Activated naive CD8-positive, alpha-beta T cell treated with anti-CD3 and anti-CD28 coated beads for 36 hours (primary cell): Measurements from ENCODE around the gene C1QTNF9. TPM values are rescaled to one million over a fixed set of nuclear protein-coding genes. Genes with fewer than 3 reads are reported as not detected.
"Not testable (repeated sequence)": the region's sequence is repeated elsewhere in the genome, so short reads cannot be mapped to it uniquely, and the experiment has no call there.

Experiments
- DNase-seq: peaks from one replicate; pipeline ENCODE4 v3.0.0; 2021
- H3K27ac Mint-ChIP-seq: one replicate; pipeline ENCODE4 v1.8.0; 2022; ENCODE audit warnings: mild to moderate bottlenecking, moderate library complexity, mixed read lengths
- H3K27me3 Mint-ChIP-seq: one replicate; pipeline ENCODE4 v1.8.0; 2022; ENCODE audit warnings: mild to moderate bottlenecking, mixed read lengths
- H3K36me3 Mint-ChIP-seq: one replicate; pipeline ENCODE4 v1.8.0; 2021; ENCODE audit warnings: mild to moderate bottlenecking, mixed read lengths
- H3K4me1 Mint-ChIP-seq: one replicate; pipeline ENCODE4 v1.8.0; 2021; ENCODE audit warnings: mixed read lengths
- H3K4me3 Mint-ChIP-seq: one replicate; pipeline ENCODE4 v1.8.0; 2022; ENCODE audit warnings: mild to moderate bottlenecking, moderate library complexity, mixed read lengths
- H3K9me3 Mint-ChIP-seq: one replicate; pipeline ENCODE4 v1.8.0; 2022; ENCODE audit warnings: mixed read lengths
- total RNA-seq, 2 experiments: library from RNA; stranded (reverse); gene quantifications; one replicate each; pipeline ENCODE4 v1.2.3, GENCODE V29; 2021

The C1QTNF9 gene
- total RNA-seq, 2 experiments from 2014 or later = not detected

DNA sequence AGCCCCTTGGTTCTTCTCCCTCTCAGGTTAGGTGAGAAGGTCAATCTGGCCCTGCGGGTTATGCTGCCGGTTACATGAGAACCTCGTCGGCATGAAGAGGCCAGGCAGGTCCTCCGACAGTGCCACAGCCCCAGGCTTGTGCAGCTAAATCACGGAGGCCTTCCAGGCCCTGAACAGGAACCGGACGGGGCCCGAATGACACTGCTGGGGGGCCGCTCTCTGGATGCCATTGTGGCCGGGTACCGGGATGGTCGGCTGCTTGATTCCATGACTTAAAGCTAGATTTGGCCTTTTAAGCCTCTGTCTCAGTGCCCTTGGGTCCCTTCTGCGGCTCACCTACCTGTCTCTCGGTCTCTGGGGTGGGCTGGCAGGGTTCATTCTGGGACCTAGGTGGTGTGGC, 48.4 kb downstream of the C1QTNF9 start:
- Mint-ChIP-seq H3K4me1 (no peaks in the 10 kb centered on the region), H3K27me3 (no peaks in the 10 kb centered on the region), H3K27ac (no peak overlapping the region), H3K36me3 (no peaks in the 10 kb centered on the region), H3K9me3 (no peaks in the 10 kb centered on the region), H3K4me3 (no peak overlapping the region)
- no peak for DNase-seq

DNA sequence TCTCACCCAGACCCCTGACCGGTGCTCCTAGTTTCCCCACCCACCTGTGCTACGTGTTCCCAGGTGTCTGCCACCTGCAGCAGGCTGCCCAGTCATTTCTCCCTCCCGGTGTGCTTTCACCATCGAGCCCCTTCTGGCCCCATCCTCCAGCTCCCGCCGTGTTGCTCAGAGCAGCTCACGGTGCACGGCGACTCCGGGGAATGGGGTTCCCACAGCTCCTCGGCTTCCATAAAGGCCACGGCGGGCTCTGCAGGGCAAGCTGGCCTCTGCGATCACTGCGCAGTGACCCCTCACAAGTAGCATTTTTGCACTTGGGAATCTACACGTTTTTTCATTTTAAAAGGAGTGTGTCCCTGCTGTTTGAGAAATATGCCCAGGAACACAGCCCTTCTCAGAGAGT, 49.5 kb downstream of the C1QTNF9 start:
- not testable (repeated sequence) for DNase-seq, H3K27me3 Mint-ChIP-seq, H3K4me3 Mint-ChIP-seq, H3K9me3 Mint-ChIP-seq, H3K4me1 Mint-ChIP-seq, H3K36me3 Mint-ChIP-seq, H3K27ac Mint-ChIP-seq

DNA sequence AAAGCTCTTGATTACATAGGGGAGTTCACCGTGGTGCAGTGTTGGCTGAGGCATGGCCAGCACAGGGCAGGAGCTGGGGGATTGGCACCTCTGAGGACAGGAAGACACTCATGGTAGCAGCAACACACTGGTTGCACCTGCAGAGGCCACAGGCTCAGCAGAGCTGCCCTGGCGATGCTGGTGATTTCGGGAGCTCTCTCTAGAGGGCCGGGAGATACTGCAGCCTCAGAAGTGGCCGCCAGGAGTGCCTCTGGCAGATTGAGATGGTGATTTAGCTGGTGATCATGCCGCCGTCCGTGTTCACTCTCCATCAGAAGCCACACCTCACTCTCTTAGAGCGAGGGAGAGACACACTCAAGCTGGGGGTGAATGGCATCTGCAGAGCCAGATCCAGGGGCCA, 49.9 kb downstream of the C1QTNF9 start:
- H3K27me3 Mint-ChIP-seq, H3K27ac Mint-ChIP-seq, H3K36me3 Mint-ChIP-seq, DNase-seq, H3K4me3 Mint-ChIP-seq, H3K4me1 Mint-ChIP-seq, H3K9me3 Mint-ChIP-seq: not testable (repeated sequence)

DNA sequence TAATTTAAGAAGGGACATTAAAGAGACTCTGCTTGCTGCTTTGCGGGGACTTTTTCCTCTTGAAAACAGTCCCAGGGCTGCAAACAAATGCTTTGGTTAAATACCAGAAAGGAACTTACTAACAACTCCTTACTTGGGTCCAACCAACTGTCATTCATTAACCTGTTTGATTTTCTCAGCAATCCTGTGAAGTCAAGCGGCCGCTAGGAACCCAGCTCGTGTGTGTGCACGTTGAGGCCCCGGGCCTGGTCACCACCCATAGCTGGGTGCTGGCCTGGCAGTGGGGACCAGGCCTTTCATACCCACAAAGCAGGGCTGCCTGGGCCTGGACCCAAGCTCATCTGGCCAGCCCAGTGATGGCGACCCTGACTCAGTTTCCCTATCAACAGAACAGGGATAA, 50.7 kb downstream of the C1QTNF9 start:
- no peak overlapping the region for H3K4me3 Mint-ChIP-seq
- no peak for DNase-seq
- H3K36me3 Mint-ChIP-seq = no peaks in the 10 kb centered on the region
- H3K27me3 Mint-ChIP-seq = no peaks in the 10 kb centered on the region
- H3K9me3 Mint-ChIP-seq = no peaks in the 10 kb centered on the region
- H3K4me1 Mint-ChIP-seq = no peaks in the 10 kb centered on the region
- H3K27ac Mint-ChIP-seq = no peak overlapping the region

DNA sequence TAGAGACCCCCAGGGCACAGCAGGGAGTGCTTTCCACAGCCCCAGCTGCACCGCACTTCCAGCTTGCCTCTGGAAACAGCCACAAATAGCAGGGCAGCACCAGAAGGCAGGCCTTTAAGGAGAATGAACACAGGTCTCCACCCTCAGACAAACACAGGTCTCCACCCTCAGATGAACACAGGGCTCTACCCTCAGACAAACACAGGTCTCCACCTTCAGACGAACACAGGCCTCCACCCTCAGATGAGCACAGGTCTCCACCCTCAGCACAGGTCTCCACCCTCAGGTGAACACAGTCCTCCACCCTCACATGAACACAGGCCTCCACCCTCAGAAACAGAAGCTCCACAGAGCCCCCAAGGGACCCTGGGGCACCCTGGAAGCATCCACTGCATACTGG, 51.7 kb downstream of the C1QTNF9 start:
- no peak overlapping the region for H3K4me3 Mint-ChIP-seq
- H3K27me3 Mint-ChIP-seq = no peaks in the 10 kb centered on the region
- no peaks in the 10 kb centered on the region for H3K9me3 Mint-ChIP-seq
- no peak overlapping the region for H3K27ac Mint-ChIP-seq
- no peaks in the 10 kb centered on the region for H3K36me3 Mint-ChIP-seq
- no peaks in the 10 kb centered on the region for H3K4me1 Mint-ChIP-seq
- DNase-seq = no peak

DNA sequence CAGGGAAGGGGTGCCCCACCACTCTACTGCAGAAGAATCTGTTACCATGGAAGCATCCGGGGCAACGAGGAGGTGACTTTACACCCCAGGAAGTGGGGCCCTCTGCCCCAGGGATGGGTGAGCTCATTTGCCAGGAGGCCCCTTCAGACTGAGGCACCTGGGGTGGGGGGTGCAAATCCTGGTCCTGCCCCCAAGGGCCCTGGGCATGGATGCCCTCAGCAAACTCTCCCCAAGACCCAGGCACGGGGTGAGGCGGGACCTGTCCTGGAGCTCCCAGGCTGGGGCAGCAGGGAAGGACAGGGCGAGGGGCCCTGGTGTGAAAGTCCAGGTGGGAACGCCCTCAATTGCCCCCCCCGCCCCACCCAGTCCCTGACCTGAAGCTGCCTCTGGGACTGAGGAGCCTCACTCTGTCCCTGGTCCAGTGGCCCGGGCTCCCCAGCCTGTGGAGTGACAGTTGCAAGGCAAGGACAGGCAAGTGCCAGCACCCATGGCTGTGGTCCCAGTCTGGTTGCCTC, 52.5 kb downstream of the C1QTNF9 start:
- Mint-ChIP-seq H3K27ac (no peak overlapping the region), H3K36me3 (no peaks in the 10 kb centered on the region)

DNA sequence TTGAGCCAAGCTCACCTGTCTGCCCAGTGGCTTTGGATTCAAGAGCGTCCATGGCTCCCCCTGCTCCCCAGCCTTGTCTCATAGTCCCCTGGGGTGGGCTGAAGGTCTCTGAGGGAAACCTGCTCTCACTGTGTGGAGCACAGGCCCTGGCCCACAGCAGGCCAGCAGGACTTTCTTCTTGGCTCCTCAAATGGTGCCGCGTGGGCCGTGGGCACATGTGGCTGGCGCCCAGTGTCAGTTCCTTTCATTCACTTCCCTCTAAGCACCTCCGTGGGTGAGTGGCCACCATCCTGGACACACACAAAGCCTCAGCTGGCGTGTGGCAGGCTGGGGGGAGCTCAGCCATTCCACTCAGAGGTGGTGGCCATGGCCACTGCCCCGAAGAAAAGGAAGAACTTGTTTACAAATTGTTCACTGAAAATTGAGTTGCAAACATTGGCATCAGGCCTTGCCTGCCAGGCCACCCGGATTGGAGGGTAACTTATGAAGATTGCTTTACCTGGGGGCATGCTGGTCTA, 53.1 kb downstream of the C1QTNF9 start:
- DNase-seq = no peak
- Mint-ChIP-seq H3K27me3 (no peaks in the 10 kb centered on the region), H3K9me3 (no peaks in the 10 kb centered on the region), H3K4me1 (no peaks in the 10 kb centered on the region), H3K36me3 (no peaks in the 10 kb centered on the region), H3K4me3 (no peak overlapping the region), H3K27ac (no peak overlapping the region)

More for the DNA sequence above, 52.5 kb downstream of the C1QTNF9 start:
- H3K4me1 Mint-ChIP-seq = no peaks in the 10 kb centered on the region
- no peaks in the 10 kb centered on the region for H3K27me3 Mint-ChIP-seq
- no peaks in the 10 kb centered on the region for H3K9me3 Mint-ChIP-seq
- DNase-seq = no peak
- H3K4me3 Mint-ChIP-seq = no peak overlapping the region

DNA sequence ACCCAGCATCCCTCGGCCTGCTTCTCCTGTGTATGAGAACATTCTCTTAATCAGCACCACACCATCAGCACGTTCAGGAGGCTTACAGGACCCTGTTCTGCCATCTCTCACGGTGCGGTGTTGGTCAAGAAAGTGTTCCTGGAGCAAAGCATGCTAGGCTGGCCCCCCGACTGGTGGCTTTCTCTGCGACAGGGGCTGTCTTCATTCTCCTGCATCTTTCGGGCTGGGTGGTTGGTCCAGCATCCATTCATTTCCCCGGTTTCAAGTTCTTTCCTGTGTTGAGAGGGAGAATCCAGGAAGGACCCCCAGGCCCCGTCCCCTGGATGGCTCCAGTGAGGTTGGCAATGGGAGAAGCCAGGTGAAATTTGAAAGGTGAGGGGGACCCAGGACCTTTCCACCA, 55.8 kb downstream of the C1QTNF9 start:
- Mint-ChIP-seq H3K4me3 (no peak overlapping the region), H3K27me3 (no peaks in the 10 kb centered on the region), H3K36me3 (no peaks in the 10 kb centered on the region)

DNA sequence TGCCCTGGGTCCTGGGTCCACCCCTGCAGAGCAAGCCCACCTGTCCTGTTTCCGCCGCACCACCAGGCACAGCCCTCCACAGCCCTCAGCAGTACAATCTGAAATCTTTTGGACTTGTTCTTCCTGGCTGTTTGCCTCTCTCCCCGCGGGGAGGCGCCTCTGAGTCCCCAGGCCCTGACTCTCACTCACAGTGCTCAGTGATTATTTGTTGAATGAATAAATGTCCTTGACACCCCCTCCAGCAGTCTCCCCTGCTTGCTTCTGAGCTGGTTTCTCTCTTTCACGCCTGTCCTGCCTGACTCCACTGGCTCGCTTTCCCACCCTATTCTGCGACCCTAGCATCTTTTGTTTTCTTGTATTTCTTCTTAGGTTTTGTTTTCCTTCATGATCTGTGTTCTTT, 56.9 kb downstream of the C1QTNF9 start:
- H3K36me3 Mint-ChIP-seq, H3K27ac Mint-ChIP-seq, H3K9me3 Mint-ChIP-seq, H3K27me3 Mint-ChIP-seq, H3K4me3 Mint-ChIP-seq, DNase-seq, H3K4me1 Mint-ChIP-seq: not testable (repeated sequence)

More for the DNA sequence above, 55.8 kb downstream of the C1QTNF9 start:
- Mint-ChIP-seq H3K4me1 (no peaks in the 10 kb centered on the region), H3K9me3 (no peaks in the 10 kb centered on the region), H3K27ac (no peak overlapping the region)
- no peak for DNase-seq

DNA sequence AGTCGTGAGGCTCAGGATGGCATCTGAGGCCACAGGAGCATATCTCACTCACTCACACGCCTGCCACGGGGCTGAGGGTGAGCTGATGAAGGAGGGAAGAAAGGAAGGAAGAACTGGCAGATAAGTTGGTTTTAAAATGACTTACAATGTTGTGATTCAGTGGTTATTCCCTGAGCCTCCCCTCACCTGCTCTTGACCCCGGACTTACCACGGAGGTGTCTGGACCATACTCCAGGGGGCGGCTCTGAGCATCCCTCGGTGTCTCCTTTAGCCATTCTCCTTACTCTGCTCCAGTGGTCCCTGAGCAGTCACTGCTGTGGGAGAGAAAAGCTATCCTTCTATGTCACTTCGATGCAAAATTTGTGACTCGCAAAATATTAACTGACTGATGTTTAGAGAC, 61.9 kb downstream of the C1QTNF9 start:
- DNase-seq, H3K36me3 Mint-ChIP-seq, H3K27ac Mint-ChIP-seq, H3K27me3 Mint-ChIP-seq, H3K4me1 Mint-ChIP-seq, H3K4me3 Mint-ChIP-seq, H3K9me3 Mint-ChIP-seq: not testable (repeated sequence)

Other genes starting within 250 kb of the C1QTNF9 start
- gene SPATA13, start 148.9 kb upstream of the C1QTNF9 start, total RNA-seq = 10 to 100 TPM; 58.0 to 59.4 TPM
- gene PARP4, start 203.2 kb downstream of the C1QTNF9 start, total RNA-seq = 10 to 100 TPM; 20.2 to 20.9 TPM